ENCODE results near the gene CCR1. TPM values are rescaled to one million over a fixed set of nuclear protein-coding genes. Genes with fewer than 3 reads are reported as not detected.

Gene CCR1
- 1 to 10 TPM; 1.0 to 3.0 (median 1.4) TPM for total RNA-seq

DNA sequence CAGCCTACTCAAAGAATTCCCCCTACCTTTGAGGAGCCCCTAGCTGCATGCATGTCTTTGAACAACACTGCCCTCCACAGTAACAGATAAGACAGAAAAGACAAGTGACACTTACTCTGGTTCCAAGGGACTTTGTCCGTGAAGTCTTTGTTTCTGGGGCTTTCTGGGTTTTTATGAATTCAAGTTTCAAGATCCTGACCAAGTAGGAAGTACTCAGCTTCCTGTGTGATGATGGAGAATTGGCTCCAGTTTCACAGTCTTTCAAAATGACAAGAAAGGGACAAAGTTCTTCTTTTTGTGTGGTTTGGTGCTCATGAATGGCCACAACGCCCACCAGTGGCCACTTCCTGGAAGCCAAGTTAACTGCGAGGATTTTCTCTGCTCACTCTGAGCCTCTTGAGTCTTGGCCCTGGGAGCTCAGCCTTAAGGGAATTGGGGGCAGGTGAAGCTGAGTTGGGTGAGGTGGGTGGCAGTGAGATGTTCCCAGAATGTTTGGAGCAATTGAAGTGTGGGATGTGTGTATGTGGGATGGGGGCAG, at the start of gene CCR1:
Gene CCR1, minus strand, starts transcription at position 147 of the 538 bp plus-strand sequence. CDS start 4,000 bp downstream, outside the sequence.
- TF ChIP-seq, protein P1, sequence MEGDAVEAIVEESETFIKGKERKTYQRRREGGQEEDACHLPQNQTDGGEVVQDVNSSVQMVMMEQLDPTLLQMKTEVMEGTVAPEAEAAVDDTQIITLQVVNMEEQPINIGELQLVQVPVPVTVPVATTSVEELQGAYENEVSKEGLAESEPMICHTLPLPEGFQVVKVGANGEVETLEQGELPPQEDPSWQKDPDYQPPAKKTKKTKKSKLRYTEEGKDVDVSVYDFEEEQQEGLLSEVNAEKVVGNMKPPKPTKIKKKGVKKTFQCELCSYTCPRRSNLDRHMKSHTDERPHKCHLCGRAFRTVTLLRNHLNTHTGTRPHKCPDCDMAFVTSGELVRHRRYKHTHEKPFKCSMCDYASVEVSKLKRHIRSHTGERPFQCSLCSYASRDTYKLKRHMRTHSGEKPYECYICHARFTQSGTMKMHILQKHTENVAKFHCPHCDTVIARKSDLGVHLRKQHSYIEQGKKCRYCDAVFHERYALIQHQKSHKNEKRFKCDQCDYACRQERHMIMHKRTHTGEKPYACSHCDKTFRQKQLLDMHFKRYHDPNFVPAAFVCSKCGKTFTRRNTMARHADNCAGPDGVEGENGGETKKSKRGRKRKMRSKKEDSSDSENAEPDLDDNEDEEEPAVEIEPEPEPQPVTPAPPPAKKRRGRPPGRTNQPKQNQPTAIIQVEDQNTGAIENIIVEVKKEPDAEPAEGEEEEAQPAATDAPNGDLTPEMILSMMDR (IDR thresholded peaks at IDR 0.05): no peak
- no peak for TF ChIP-seq POLR2A (IDR thresholded peaks at IDR 0.05)
- no peak for DNase-seq (ENCODE audit: low spot score in 2 of 2)
- intact Hi-C loops (cut with DNase I; ENCODE audit: low total_unique reads): no loop called here
- H3K4me3 ChIP-seq (ENCODE audit: low read depth, poor library complexity, severe bottlenecking): peak within 1 kb of the TSS; percentile 5
- 25 to 51% methylated on average over 3 of the region's 3 CpGs for WGBS, 2 donors

DNA sequence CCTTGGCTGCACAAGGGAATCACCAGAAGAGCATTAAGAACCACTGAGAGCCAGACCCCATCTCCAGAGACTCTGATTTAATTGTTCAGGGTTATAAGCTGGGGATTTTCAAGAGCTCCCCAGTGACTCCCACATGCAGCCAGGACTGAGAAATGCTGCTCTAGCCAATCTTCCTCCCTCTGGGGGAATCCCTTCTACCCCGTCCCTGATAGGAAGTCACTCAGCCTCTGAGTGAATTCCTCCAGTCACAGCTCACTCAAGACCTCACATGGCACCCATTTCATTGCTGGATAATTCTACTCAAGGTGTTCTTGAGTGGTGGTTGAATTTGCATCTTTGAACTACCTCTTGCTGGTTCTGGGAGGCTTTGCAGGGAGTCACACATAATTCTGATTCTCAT, 44.9 kb upstream of the CCR1 start:
- no peak for TF ChIP-seq POLR2A (IDR thresholded peaks at IDR 0.05)
- TF ChIP-seq, protein P1 (IDR thresholded peaks at IDR 0.05): no peak
- no peak for DNase-seq (ENCODE audit: low spot score in 2 of 2)
- no peak overlapping the region for H3K4me3 ChIP-seq (ENCODE audit: low read depth, poor library complexity, severe bottlenecking)
- WGBS, 2 donors: 53 to 59% methylated on average over 1 of the region's 1 CpG
- intact Hi-C loops (cut with DNase I; ENCODE audit: low total_unique reads): no loop called here

DNA sequence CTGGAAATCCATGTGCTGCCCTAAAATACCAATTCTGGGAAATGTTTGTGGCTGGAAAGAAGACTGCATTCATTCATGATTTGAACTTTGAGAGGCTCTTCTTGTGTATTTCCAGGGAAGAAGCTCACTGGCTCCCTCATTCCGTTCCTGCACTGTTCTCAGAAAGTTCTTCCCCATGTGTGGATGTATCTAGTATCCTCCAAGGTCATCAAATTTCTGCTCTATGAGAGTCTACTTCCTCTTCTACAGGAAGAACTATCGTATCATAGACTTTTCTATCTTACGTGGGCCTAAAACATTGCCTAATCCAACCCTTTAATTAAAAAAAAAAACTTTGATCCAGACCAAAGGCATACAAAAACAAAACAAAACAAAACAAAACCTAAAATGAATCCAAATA, 37.0 kb upstream of the CCR1 start:
- H3K4me3 ChIP-seq (ENCODE audit: low read depth, poor library complexity, severe bottlenecking): no peak overlapping the region
- WGBS, 2 donors: 80 to 85% methylated on average over 3 of the region's 3 CpGs
- intact Hi-C loops (cut with DNase I; ENCODE audit: low total_unique reads): no loop called here
- no peak for DNase-seq (ENCODE audit: low spot score in 2 of 2)
- TF ChIP-seq POLR2A (IDR thresholded peaks at IDR 0.05): no peak
- TF ChIP-seq, protein P1 (IDR thresholded peaks at IDR 0.05): no peak

DNA sequence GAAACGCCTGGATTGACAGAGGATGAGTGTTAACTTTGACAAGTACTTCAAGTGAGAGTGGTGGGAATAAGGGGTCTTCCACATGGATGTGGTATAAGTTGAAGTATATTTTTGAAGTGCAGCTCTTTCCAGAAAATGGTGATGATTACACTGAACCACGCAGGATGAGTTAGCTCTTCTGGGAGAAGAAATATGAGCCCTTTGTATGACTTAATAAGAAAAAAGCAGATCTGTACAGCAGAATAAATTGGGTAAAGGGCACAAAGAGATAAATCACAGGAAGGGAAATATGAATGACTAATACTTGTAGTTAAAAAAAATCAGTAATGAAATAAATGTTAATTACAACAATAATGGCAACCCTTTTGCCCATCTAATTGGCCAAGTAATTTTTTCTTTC, 35.4 kb upstream of the CCR1 start:
- WGBS, 2 donors: 73 to 75% methylated on average over 2 of the region's 2 CpGs
- no peak overlapping the region for H3K4me3 ChIP-seq (ENCODE audit: low read depth, poor library complexity, severe bottlenecking)
- DNase-seq (ENCODE audit: low spot score in 2 of 2): no peak
- TF ChIP-seq, protein P1 (IDR thresholded peaks at IDR 0.05): no peak
- TF ChIP-seq POLR2A (IDR thresholded peaks at IDR 0.05): no peak
- intact Hi-C loops (cut with DNase I; ENCODE audit: low total_unique reads): no loop called here

DNA sequence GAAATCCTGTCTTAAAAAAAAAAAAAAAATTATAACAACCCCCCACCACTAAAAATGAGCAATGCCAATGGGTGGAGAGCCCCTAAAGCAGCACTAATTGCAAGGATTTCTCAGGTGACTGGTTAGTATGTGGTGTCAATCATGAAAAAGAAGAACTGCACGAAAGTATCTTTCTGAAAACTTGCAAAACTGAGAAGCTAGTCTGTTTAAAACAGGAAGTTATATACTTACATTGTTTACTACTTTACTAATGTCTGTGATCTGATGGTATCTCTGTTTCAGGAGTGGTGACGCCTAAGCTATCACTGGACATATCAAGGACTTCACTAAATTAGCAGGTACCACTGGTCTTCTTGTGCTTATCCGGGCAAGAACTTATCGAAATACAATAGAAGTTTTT, 34.0 kb upstream of the CCR1 start, which contains the start of gene CCR3:
Gene CCR3, plus strand, starts transcription at position 341 of the 400 bp plus-strand sequence. CDS start 22,699 bp downstream, outside the sequence.
- intact Hi-C loops (cut with DNase I; ENCODE audit: low total_unique reads): no loop called here
- DNase-seq (ENCODE audit: low spot score in 2 of 2): no peak
- TF ChIP-seq POLR2A (IDR thresholded peaks at IDR 0.05): no peak
- TF ChIP-seq, protein P1 (IDR thresholded peaks at IDR 0.05): no peak
- no peak within 1 kb of the TSS for H3K4me3 ChIP-seq (ENCODE audit: low read depth, poor library complexity, severe bottlenecking)
- 73 to 76% methylated on average over 4 of the region's 4 CpGs for WGBS, 2 donors

DNA sequence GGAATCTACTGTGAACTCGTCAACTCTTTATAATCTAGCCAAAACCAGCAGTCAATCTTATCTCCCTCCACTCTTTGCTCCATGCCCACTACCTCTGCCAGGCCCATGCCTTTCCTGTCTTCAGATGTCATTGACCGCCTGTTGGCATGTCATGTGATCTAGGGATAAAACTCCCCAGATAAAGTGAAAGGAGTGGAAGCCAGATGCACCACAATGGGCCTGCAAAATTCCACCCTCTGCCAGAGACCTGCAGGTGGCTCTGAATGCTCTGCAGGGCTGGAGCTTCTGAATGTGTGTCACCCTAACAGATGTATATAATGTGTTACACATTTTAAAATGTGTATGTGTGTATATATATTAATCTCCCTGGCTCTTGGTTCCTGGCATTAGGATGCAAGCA, 31.8 kb upstream of the CCR1 start:
- intact Hi-C loops (cut with DNase I; ENCODE audit: low total_unique reads): no loop called here

More for the DNA sequence above, 31.8 kb upstream of the CCR1 start:
- no peak overlapping the region for H3K4me3 ChIP-seq (ENCODE audit: low read depth, poor library complexity, severe bottlenecking)
- no peak for TF ChIP-seq POLR2A (IDR thresholded peaks at IDR 0.05)
- TF ChIP-seq, protein P1 (IDR thresholded peaks at IDR 0.05): no peak
- no peak for DNase-seq (ENCODE audit: low spot score in 2 of 2)
- WGBS, 2 donors: 39 to 84% methylated on average over 2 of the region's 2 CpGs
